NCI-H1930 (cell line): ENCODE measurements around the gene RAB14.
A peak's percentile ranks its signal among the peaks of the same experiment; 100 is the strongest.

ENCODE experiments used
- DNase-seq, 2 experiments: peaks; one replicate each; lab custom pipeline; 2025; lab: John Stamatoyannopoulos, UW

The RAB14 gene

GRCh38 chr9:121201738-121202533 lies at the start of gene RAB14:
Gene RAB14 (minus strand): TSS chr9:121201869. CDS start chr9:121193412, 8,457 bp downstream.
- peak; percentile 98 for DNase-seq

GRCh38 chr9:121249563-121249962 lies 47.9 kb upstream of the RAB14 start:
- DNase-seq, result no peak

- DNase-seq, result no peak
Measured at GRCh38 chr9:121246821-121247561, 45.3 kb upstream of the RAB14 start.

GRCh38 chr9:121242959-121243346 lies 41.3 kb upstream of the RAB14 start:
- no peak for DNase-seq

GRCh38 chr9:121242219-121242958 lies 40.7 kb upstream of the RAB14 start:
- DNase-seq, result no peak

- DNase-seq, result no peak
Measured at GRCh38 chr9:121240472-121241135, 38.9 kb upstream of the RAB14 start.

GRCh38 chr9:121239851-121240250 lies 38.2 kb upstream of the RAB14 start:
- DNase-seq, result no peak

- no peak for DNase-seq
Measured at GRCh38 chr9:121239071-121239470, 37.4 kb upstream of the RAB14 start.

- DNase-seq, result no peak
Measured at GRCh38 chr9:121237916-121238315, 36.2 kb upstream of the RAB14 start.

- no peak for DNase-seq
Measured at GRCh38 chr9:121235512-121235911, 33.8 kb upstream of the RAB14 start.

GRCh38 chr9:121234832-121235161 lies 33.1 kb upstream of the RAB14 start:
- no peak for DNase-seq

GRCh38 chr9:121233906-121234831 lies 32.5 kb upstream of the RAB14 start:
- no peak for DNase-seq

- DNase-seq, result no peak
Measured at GRCh38 chr9:121232251-121232650, 30.6 kb upstream of the RAB14 start.

GRCh38 chr9:121230256-121230655 lies 28.6 kb upstream of the RAB14 start:
- DNase-seq, result no peak

- DNase-seq, result no peak
Measured at GRCh38 chr9:121227862-121228261, 26.2 kb upstream of the RAB14 start.

GRCh38 chr9:121226175-121226574 lies 24.5 kb upstream of the RAB14 start:
- no peak for DNase-seq

- no peak for DNase-seq
Measured at GRCh38 chr9:121225240-121225639, 23.6 kb upstream of the RAB14 start.

GRCh38 chr9:121222524-121223171 lies 21.0 kb upstream of the RAB14 start:
- DNase-seq, result peak in 1 of 2 experiments; percentile 16

GRCh38 chr9:121221664-121222055 lies 20.0 kb upstream of the RAB14 start:
- DNase-seq, result no peak

- no peak for DNase-seq
Measured at GRCh38 chr9:121220996-121221663, 19.5 kb upstream of the RAB14 start.
